ENCODE measurements around the gene KRT83.
"Not testable (repeated sequence)": the region's sequence is repeated elsewhere in the genome, so short reads cannot be mapped to it uniquely, and the experiment has no call there.

KRT83 gene

GRCh38 chr12:52290483-52291134 lies 30.6 kb downstream of the KRT83 start:
- DNase-seq (ENCODE audit: insufficient read length, low spot score), result not testable (repeated sequence)
- peak; percentile 45 for FAIRE-seq

GRCh38 chr12:52287816-52288805 lies 33.1 kb downstream of the KRT83 start:
- FAIRE-seq, result peak; percentile 76
- DNase-seq (ENCODE audit: insufficient read length, low spot score), result not testable (repeated sequence)

- not testable (repeated sequence) for DNase-seq (ENCODE audit: insufficient read length, low spot score); FAIRE-seq
Measured at GRCh38 chr12:52286857-52287785, 34.1 kb downstream of the KRT83 start.

- no peak for FAIRE-seq
Measured at GRCh38 chr12:52285851-52286530, 35.2 kb downstream of the KRT83 start.

GRCh38 chr12:52285172-52285745 lies 35.9 kb downstream of the KRT83 start:
- FAIRE-seq (no peak), DNase-seq (ENCODE audit: insufficient read length, low spot score) (no peak)

More at GRCh38 chr12:52285851-52286530, 35.2 kb downstream of the KRT83 start:
- no peak for DNase-seq (ENCODE audit: insufficient read length, low spot score)

- FAIRE-seq (no peak), DNase-seq (ENCODE audit: insufficient read length, low spot score) (no peak)
Measured at GRCh38 chr12:52284562-52285171, 36.5 kb downstream of the KRT83 start.

DNA sequence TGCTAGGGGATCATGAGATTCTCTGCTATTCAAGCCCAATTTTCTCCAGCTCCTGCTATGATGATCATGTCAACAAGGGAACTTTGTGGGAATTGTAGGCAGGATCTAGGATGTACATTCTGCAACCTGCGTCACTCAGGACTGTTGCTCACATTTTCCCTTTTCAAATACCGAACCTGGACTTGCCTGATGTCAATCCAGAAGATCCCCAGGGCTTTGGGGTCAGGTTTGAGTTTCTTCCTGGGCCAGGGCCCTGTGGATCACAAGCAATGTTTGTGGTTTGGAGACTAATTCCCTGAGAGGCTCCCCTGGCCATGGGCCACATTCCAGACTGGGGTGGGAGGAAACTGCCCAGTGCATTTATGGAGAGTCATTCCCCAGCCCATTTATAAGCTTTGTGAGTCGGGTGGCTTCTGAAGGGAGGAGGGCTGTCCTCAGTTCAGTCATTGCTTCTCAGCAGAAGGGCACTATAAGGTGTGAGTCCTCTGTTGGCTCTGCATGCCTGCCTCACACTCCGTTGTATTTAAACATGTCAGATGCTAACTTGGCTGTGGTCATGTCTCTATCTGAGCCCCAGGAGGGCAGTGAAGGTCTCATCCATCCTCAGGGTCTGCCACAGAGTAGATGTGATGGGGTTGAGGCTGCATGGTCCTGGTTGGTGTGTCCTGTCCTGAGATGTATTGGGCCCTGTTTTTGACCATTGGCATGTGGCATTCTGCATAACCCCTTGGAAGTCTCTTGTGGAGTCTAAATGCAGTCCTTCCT lies 40.2 kb downstream of the KRT83 start:
- FAIRE-seq, result no peak
- DNase-seq (ENCODE audit: insufficient read length, low spot score), result no peak

GRCh38 chr12:52280319-52280795 lies 40.8 kb downstream of the KRT83 start:
- no peak for FAIRE-seq
- DNase-seq (ENCODE audit: insufficient read length, low spot score), result no peak

- no peak for FAIRE-seq
- DNase-seq (ENCODE audit: insufficient read length, low spot score), result no peak
Measured at GRCh38 chr12:52279422-52280318, 41.5 kb downstream of the KRT83 start.

- peak; percentile 54 for FAIRE-seq
- DNase-seq (ENCODE audit: insufficient read length, low spot score), result peak; percentile 84
Measured at GRCh38 chr12:52278575-52279421, 42.4 kb downstream of the KRT83 start.

DNA sequence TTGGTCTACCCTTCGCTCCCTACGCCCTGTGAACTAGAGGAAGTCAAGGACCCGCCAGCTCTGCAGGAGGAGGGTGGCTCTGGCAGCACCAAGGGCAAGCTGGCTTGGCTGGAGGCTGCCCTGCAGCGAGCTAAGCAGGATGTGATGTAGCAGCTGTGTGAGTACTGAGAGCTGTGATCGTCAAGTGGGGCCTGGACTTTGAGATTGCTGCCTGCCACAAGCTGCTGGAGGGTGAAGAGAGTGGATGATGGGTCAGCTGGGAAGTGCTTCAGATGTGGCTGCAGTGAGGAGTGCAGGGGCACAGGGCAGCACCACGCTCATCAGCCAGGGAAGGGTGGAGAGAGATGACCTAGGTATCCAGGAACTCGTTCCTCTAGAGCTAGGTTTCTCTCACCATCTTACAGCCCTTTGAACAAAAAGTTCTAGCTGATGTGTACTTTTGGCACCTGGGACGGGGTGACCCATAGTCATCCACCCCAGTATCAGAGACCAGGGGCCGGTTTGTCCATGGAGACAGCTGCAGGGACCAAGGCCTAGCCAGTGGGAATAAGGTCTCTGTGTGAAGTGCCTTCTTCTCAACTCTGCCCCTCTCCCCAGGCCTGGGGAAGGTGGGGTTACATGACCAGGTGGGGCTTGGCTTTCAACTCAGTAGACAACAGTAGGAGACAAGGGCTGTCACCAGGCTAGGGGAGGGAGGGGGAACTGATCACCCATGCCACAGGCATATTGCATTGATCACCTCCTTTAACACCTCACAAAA lies 43.5 kb downstream of the KRT83 start:
- no peak for DNase-seq (ENCODE audit: insufficient read length, low spot score)
- FAIRE-seq, result no peak

GRCh38 chr12:52275686-52276085 lies 45.5 kb downstream of the KRT83 start:
- DNase-seq (ENCODE audit: insufficient read length, low spot score), result no peak
- no peak for FAIRE-seq

GRCh38 chr12:52274521-52275120 lies 46.6 kb downstream of the KRT83 start, which contains the start of gene KRT86:
KRT86 (plus strand) TSS chr12:52274645; CDS start chr12:52301917, 27,272 bp downstream.
- FAIRE-seq, result no peak
- no peak for DNase-seq (ENCODE audit: insufficient read length, low spot score)

- DNase-seq (ENCODE audit: insufficient read length, low spot score), result no peak
- FAIRE-seq, result no peak
Measured at GRCh38 chr12:52271158-52271557, 50.0 kb downstream of the KRT83 start.

DNA sequence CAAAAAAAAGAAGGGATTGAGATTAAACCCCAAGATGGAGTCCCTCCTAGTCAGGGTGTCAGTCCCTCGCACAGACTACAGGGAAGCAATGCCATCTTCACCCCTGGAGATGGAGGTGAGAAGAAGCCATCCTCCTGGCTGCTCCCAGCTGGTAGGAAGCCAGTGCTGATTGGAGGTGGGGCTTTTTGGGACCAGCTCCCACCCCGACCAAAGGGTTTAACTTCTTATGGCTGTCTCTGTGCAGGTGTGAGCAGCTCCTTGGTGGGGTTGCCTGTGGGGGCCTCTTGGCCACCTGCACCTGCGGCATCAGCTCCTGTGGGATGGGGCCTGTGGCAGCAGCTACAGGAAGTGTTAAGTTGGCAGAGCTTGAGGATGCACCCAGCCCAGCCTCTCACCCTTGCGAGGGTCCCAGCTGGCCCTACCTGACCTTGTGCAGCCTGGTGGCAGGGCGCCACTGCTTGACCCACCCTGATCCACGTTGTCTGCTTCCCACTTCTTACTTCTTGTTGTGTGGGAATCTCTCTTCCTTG lies 50.6 kb downstream of the KRT83 start:
- DNase-seq (ENCODE audit: insufficient read length, low spot score), result no peak
- FAIRE-seq, result no peak
